HTERT RPE-1 (cell line): ENCODE measurements around the gene ESYT3.
"Not testable (repeated sequence)": the region's sequence is repeated elsewhere in the genome, so short reads cannot be mapped to it uniquely, and the experiment has no call there.

Experiments used
- in situ Hi-C: fragments of 300-500 bp; cut with MboI; formaldehyde crosslinking; loops from 4 replicates; pipeline ENCODE4 v1.14.3; 2020; ENCODE audit warnings: low sequenced_read_pairs

ESYT3 gene

DNA sequence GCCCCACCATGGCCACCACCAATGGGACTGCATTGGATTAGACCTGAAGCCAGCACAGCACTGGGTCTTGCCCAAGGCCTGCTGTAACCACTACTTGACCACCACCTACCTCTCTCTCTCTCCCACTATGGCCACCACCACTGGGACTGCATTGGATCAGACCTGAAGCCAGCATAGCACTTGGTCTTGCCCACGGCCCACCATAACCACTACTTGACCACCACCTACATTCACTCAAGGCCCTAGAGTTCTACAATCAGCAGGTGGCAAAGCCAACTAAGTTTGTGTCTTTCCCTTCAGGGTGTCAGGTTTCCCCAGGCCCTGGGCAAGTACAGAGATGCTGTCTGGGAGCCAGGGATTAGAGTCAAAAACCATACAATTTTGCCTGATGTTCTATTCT lies 57.6 kb downstream of the ESYT3 start:
- in situ Hi-C loops, result no loop called here

DNA sequence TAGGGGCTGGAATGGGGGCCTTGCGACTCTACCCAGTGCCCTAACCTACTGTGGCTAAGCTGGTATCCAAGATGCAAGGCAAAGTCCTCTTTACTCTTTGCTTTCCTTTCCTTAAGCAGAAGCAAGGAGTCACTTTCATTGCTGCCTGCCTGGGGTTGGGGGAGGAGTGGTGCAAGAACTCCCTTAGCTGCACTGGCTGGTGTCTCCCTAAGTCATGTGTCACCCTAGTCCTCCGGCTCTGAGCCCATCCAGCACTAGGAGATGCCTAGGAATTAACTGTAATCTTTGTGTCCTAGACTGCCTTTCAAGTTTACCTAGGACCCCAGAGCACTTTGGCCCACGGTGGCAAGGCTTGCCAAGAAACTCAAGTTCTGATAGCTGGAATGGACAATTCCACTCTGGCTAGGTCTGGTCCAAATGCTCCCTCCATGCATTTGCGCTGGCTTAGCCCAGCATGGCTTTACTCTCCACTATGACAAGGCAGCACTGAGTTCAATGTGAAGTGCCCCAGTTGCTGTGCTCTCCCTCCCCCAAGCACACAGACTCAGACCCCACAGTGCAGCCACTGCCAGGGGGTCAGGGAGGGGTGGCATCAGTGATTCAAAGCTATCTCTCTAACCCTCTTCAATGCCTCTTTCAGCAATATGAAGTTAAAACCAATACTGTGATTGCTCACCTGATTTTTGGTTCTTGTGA lies 58.7 kb downstream of the ESYT3 start:
- in situ Hi-C loops, result no loop called here

DNA sequence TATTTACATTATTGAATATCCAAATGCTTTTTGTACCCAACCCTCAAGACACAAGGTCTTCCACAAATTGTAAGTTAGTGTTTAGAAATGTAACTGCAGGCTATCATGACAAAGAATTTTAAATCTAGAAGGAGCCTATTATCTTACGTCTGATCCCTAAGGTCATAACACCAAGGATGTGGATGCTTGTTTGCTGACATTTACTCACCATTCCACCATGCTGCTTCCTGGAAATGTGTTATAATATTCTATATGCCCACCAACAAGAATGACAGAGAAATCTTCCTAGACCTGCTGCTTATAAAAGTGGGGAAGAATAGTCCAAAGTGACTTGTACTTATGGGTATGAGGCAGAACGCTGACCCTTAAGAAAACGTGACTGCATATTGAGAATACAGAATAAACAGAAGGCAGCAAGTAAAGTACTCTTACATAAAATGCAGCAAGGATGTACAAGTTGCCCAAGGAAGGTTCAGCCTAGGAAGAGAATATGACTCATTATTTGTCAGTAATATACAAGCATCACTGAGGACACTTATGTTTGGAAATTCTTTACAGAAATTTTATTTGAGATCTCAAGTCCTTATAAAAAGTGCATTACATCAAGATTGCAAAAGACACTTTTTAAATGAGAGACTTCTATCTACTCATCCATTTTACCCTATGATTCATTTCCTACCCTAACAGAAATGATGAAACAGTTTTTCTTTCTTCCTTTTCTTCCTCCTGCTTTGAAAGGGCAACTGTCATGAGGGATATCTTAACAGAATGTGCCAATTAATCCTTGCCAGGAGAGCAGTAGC lies 59.6 kb downstream of the ESYT3 start:
- in situ Hi-C loops, result no loop called here

DNA sequence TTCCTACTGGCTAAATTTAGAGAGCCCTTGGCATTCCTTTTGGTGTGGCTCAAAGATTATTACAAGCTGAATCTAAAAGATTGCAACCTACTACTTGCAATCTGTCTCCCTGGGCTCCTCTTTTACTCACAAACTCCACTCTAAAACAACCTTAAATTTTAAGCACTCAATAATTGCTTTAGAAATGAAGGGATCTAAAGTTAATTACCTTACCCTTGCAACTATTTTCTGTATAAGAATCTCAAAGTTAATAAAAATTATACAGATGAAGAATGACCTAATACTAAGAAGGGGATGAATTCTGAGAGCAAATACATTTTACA lies 60.2 kb downstream of the ESYT3 start:
- in situ Hi-C loops, result no loop called here

DNA sequence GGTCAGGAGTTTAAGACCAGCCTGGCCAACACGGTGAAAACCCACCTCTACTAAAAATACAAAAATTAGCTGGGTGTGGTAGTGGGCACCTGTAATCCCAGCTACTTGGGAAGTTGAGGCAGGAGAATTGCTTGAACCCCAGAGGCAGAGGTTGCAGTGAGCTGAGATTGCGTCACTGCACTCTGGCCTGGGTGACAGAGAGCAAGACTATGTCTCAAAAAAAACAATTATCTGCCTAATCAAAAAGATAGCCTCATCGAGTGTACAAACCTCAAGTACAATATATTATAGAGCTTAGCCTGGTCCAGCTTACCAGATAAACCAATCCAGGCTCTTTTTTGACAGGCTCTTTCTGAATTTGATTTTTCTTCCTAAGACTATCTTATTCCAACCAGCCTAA lies 61.2 kb downstream of the ESYT3 start:
- in situ Hi-C loops, result not testable (repeated sequence)

DNA sequence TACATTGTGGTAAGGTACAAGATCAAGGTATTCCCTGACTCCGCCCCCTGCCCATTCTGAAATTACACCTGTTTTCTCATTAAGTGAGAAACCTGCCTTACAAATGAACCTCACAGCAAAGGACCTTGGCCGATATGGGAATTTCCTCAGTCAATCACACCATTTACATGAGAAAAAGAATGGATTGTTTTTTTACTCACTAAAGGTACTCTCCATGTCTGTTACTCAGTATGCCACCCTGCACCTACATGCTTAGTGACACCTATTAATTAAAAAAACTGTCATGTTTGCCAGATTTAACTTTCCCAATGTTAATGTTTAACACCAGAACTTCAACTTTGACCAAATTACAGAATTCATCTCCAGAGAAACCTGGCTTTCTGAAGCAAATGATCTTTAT lies 62.0 kb downstream of the ESYT3 start:
- in situ Hi-C loops, result no loop called here

DNA sequence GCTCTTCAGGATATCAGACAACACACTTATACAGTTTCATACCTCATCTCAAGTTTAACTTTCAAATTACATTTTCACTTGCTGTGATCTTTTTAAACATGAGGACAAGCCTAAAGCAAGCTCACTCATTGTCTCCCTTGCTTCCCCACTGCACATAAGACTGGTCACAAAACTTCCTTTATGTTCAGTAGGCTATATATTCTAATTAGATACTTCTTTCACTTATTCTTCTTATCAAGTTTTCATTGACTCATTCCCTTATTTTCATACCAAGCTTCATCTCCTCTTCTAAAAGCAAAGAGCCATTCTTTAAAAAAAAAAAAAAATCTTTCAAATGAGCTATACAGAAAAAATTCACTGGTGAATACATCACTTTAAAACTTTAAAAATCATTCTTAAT lies 62.6 kb downstream of the ESYT3 start:
- in situ Hi-C loops, result no loop called here

DNA sequence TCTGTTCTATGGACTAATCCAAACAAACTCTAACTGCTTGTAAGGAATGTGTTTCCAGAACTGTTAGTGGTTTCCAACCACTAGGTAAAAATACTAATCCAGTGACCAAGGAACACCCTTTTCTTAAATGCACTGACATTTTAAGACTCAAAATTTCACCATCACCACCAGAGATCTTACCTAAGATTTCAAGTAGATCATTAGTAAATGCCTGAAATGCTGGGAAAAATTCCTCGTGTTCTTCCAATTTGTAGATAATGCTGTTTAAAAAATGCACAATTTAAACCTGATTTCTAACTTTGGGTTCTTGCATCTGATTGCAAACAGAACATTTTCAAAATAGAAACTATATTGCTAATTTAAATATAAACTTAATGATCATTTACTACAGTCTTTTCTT lies 63.4 kb downstream of the ESYT3 start:
- in situ Hi-C loops, result no loop called here

DNA sequence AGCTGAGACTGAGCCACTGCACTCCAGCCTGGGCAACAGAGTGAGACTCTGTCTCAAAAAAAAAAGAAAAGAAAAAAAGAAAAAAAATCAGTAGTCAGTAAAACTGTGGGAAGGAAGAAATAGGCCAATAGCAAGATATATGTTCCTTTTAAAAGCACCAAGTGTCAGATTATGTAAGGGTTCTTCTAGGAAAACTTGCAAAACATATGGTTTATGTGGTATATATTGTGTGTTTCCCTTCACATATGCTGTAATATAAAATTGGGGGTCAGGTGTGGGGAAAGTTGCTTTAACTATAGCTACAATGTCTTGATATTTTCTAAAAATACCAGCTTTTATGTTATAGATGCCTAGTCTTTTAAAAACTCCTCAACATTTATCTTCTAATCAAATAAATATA lies 64.6 kb downstream of the ESYT3 start:
- in situ Hi-C loops, result no loop called here

DNA sequence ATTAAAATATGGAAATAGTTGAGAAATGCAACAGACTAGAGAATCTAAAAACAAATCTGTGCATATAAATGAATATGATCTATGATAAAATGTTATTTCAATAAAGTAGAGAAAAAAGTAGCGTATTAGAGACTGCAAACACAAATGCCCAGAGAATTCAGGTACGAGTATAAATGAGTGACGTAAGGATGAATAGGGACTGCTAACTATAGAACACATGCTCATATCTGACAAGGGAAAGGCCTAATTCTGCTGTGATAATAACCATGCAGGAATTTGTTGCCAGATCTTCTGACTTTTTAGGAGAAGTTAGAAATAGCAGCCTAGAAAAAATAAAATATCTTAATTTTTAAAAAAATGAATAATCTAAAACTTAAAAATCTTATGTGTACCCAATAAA lies 73.1 kb downstream of the ESYT3 start:
- in situ Hi-C loops, result no loop called here

DNA sequence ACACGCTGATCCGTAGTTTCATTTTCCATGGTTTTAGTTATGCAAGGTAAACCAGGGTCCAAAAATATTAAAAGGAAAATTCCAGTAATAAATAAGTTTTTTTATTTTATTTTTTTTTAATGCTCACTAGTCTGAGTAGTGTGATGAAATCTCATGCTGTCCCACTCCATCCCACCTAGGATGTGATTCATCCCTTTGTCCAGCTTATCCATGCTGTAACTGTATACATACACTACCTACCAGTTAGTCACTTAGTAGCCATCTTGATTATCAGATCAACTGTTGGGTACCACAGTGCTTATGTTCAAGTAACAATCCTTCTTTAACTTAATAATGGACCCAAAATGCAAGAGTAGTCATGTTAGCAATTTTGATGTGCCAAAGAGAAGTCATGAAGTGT lies 75.2 kb downstream of the ESYT3 start:
- in situ Hi-C loops, result no loop called here

DNA sequence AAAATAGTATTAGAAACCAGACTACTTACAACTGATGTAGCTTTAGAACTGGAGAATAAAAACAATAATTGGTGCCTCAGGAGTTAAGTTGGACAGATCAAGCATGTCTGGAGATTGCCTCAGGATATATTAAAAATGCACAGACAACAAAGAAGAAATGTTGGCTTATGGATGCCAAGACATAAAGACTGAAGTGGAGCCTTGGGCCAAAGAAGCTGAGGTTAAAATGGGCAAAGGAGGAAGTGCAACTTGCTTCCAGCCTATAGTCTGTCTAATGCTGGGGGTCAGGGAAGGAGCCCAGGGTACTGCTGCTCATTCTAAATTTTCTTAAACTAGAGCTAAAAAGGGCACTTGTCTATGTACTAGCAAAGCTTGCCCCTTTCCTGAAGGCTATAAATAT lies 77.5 kb downstream of the ESYT3 start:
- in situ Hi-C loops, result no loop called here

DNA sequence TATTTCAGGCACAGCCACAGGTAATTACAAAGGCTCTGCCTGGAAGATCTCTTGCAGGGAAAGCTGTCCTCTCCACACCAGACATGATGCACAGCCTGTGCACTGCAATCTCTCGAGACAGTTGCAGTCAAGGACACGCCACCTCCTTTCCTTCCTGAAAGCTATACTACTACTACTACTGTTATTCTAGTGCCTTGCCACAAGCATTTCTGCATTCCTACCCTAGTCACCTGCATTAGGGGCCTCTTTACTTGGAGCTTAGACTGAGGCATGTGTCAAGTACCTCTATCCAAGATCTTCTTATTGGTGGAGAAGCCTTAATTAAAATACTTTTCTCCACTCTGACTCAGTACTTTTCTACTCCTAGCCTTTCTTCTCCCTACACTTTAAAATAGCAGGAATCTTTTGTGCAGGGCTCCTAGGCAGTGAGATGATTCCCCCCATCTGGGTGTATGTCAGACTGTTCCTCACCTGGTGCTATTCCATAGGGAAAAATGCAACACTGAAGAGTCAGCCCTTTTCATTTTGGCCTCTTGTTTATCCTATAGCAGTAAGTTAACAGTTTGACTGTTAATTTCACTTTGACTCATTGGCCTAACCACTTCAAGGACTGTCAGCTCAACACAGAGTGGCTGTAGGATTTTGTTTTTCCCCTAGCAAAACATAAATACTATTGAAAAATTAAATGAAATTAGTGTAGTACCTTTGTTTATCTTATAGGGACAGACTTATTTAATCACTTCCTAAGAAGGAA lies 78.9 kb downstream of the ESYT3 start:
- in situ Hi-C loops, result no loop called here

DNA sequence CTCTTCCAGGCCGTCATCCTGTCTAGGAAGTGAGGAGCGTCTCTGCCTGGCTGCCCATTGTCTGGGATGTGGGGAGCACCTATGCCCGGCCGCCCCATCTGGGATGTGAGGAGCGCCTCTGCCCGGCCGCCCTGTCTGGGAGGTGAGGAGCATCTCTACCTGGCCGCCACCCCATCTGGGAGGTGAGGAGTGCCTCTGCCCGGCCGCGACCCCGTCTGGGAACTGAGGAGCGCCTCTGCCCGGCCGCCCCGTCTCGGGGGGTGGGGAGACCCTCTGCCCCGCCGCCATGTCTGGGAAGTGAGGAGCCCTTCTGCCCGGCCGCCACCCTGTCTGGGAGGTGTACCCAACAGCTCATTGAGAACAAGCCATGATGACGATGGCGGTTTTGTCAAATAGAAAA lies 87.0 kb downstream of the ESYT3 start:
- in situ Hi-C loops, result not testable (repeated sequence)
